Measurements from ENCODE around the gene EFCAB3.
"Not testable (repeated sequence)": the region's sequence is repeated elsewhere in the genome, so short reads cannot be mapped to it uniquely, and the experiment has no call there.

DNA sequence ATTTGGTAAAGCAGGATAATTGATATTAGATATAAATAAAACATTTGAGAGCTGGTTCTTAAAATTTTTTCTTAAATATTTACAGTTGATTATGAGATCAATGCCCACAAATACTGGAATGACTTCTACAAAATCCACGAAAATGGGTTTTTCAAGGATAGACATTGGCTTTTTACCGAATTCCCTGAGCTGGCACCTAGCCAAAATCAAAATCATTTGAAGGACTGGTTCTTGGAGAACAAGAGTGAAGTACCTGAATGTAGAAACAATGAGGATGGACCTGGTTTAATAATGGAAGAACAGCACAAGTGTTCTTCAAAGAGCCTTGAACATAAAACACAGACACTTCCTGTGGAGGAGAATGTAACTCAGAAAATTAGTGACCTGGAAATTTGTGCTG lies 45.9 kb downstream of the EFCAB3 start:
- TF ChIP-seq, protein P1, sequence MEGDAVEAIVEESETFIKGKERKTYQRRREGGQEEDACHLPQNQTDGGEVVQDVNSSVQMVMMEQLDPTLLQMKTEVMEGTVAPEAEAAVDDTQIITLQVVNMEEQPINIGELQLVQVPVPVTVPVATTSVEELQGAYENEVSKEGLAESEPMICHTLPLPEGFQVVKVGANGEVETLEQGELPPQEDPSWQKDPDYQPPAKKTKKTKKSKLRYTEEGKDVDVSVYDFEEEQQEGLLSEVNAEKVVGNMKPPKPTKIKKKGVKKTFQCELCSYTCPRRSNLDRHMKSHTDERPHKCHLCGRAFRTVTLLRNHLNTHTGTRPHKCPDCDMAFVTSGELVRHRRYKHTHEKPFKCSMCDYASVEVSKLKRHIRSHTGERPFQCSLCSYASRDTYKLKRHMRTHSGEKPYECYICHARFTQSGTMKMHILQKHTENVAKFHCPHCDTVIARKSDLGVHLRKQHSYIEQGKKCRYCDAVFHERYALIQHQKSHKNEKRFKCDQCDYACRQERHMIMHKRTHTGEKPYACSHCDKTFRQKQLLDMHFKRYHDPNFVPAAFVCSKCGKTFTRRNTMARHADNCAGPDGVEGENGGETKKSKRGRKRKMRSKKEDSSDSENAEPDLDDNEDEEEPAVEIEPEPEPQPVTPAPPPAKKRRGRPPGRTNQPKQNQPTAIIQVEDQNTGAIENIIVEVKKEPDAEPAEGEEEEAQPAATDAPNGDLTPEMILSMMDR (IDR thresholded peaks at IDR 0.05; ENCODE audit: poor library complexity, severe bottlenecking), result not testable (repeated sequence)
- TF ChIP-seq EZH2 (IDR thresholded peaks at IDR 0.05; ENCODE audit: borderline replicate concordance, insufficient read depth, low read length, poor library complexity, severe bottlenecking); TAF1 (IDR thresholded peaks at IDR 0.05; ENCODE audit: low read depth); POLR2AphosphoS5 (IDR thresholded peaks at IDR 0.05); EP300 (conservative IDR thresholded peaks at IDR 0.05; ENCODE audit: poor library complexity, severe bottlenecking); MXI1 (conservative IDR thresholded peaks at IDR 0.05; ENCODE audit: poor library complexity, severe bottlenecking); SMC3 (conservative IDR thresholded peaks at IDR 0.05; ENCODE audit: poor library complexity); RAD21 (conservative IDR thresholded peaks at IDR 0.05): not testable (repeated sequence)
- TF ChIP-seq, protein P2, sequence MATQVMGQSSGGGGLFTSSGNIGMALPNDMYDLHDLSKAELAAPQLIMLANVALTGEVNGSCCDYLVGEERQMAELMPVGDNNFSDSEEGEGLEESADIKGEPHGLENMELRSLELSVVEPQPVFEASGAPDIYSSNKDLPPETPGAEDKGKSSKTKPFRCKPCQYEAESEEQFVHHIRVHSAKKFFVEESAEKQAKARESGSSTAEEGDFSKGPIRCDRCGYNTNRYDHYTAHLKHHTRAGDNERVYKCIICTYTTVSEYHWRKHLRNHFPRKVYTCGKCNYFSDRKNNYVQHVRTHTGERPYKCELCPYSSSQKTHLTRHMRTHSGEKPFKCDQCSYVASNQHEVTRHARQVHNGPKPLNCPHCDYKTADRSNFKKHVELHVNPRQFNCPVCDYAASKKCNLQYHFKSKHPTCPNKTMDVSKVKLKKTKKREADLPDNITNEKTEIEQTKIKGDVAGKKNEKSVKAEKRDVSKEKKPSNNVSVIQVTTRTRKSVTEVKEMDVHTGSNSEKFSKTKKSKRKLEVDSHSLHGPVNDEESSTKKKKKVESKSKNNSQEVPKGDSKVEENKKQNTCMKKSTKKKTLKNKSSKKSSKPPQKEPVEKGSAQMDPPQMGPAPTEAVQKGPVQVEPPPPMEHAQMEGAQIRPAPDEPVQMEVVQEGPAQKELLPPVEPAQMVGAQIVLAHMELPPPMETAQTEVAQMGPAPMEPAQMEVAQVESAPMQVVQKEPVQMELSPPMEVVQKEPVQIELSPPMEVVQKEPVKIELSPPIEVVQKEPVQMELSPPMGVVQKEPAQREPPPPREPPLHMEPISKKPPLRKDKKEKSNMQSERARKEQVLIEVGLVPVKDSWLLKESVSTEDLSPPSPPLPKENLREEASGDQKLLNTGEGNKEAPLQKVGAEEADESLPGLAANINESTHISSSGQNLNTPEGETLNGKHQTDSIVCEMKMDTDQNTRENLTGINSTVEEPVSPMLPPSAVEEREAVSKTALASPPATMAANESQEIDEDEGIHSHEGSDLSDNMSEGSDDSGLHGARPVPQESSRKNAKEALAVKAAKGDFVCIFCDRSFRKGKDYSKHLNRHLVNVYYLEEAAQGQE (IDR thresholded peaks at IDR 0.05; ENCODE audit: borderline replicate concordance), result not testable (repeated sequence)
